Effector memory CD4-positive, alpha-beta T cell (primary cell): ENCODE results near the gene RNASE13.
"Not testable (repeated sequence)": the region's sequence is repeated elsewhere in the genome, so short reads cannot be mapped to it uniquely, and the experiment has no call there.

Experiments used
- DNase-seq, 3 donors: peaks; one replicate each; pipeline ENCODE4 v3.0.0-alpha.2; 2020
- H3K27ac ChIP-seq: 2 replicates; pipeline ENCODE4 v1.7.0; 2013; ENCODE audit warnings: mild to moderate bottlenecking, low read length, moderate library complexity; ENCODE audit not compliant: insufficient read depth, poor library complexity, severe bottlenecking
- H3K27me3 ChIP-seq: replicated peaks from 2 replicates; pipeline ENCODE4 v1.7.0; 2013; ENCODE audit warnings: mild to moderate bottlenecking, low read length; ENCODE audit not compliant: insufficient read depth, control insufficient read depth, poor library complexity, severe bottlenecking
- H3K36me3 ChIP-seq: 2 replicates; pipeline ENCODE4 v1.7.0; 2013; ENCODE audit warnings: mild to moderate bottlenecking, low read length, moderate library complexity; ENCODE audit not compliant: control insufficient read depth, insufficient read depth
- H3K4me1 ChIP-seq: 2 replicates; pipeline ENCODE4 v1.7.0; 2013; ENCODE audit warnings: low read length, mild to moderate bottlenecking; ENCODE audit not compliant: control insufficient read depth, insufficient read depth, poor library complexity, severe bottlenecking
- H3K4me3 ChIP-seq: 2 replicates; pipeline ENCODE4 v1.7.0; 2013; ENCODE audit warnings: low read length, low read depth, mild to moderate bottlenecking; ENCODE audit not compliant: insufficient read depth, poor library complexity, severe bottlenecking
- H3K9me3 ChIP-seq: 2 replicates; pipeline ENCODE4 v1.7.0; 2013; ENCODE audit warnings: mild to moderate bottlenecking, low read length, moderate library complexity; ENCODE audit not compliant: control insufficient read depth

RNASE13 gene

DNA sequence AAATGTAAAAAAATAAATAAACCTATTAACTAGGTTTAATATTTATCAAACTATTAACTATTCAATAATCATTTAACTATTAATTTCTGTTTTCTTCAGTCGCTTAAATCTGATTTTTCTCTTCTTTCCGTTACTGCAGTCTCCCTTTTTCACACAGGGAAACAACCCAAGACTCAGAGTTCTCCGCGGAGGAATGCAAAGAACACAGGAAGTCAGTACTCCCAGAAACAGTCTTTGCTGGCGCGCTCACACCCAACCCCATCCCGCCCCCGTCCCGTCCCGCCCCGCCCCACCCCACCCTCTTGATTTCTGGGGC is 45.2 kb downstream of the RNASE13 start:
- peak overlapping the region; percentile 92 for H3K4me3 ChIP-seq
- no peaks in the 10 kb centered on the region for H3K9me3 ChIP-seq
- no peak overlapping the region for H3K27ac ChIP-seq
- DNase-seq = no peak
- H3K27me3 ChIP-seq = no peaks in the 10 kb centered on the region
- H3K36me3 ChIP-seq = peaks cover 19% of the 10 kb centered on the region
- peaks cover 19% of the 10 kb centered on the region for H3K4me1 ChIP-seq

DNA sequence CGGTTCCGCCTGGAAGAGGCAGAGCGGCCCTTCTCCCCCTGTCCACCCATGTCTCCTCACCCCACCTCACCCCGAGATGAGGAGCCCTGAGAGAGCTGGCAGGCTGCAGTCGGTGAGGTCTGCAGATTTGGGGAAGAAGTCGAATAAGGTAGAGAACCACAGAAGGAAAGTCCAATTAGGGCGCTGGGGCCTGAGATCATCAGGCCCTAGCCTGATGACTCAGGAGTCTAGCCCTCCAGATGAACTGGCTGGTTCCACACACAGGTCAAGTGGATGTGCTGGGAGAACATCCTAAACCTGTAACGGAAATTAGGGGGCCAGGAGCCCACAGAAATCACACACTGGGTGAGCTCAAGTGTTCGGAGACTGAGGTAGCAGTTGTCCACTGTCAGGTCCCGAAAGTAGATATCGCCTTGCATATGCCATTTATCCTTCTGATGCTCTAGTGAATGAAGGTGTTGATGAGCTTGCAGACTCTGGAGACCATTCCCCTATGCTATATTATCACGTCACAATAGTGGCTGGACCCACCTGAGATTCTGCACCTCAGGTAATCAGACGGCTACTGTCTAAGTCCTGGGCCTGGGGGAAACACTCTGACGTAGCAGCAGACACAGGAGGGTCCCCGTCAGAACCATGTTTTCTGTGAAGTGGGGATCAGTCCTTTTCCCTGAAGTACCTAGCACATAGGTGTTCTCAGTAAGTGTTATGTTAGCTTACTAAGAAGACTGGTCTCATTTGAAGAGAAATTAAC is 45.7 kb downstream of the RNASE13 start:
- H3K4me3 ChIP-seq = no peak overlapping the region
- peaks cover 19% of the 10 kb centered on the region for H3K4me1 ChIP-seq
- H3K9me3 ChIP-seq = no peaks in the 10 kb centered on the region
- no peak for DNase-seq
- H3K36me3 ChIP-seq = peaks cover 13% of the 10 kb centered on the region
- H3K27ac ChIP-seq = no peak overlapping the region
- H3K27me3 ChIP-seq = no peaks in the 10 kb centered on the region

DNA sequence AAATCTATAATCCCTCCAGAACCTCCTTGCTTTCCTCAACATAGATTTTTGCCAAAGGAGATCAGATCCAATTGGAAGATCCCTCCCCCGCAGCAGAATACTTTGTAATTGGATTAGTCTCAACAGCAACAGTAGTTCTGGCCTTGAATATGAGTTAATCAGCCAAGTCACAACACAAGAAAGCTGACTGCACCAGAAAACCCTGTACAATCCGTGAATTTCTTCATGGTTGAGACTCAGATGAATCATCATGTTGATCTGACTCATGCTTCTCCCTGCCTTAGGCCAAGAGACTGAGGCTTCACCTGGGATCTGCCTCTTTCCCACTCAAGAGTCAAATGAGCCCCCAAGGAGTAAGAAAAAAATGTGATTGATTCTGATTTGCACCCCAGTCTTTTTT is 47.8 kb downstream of the RNASE13 start:
- Histone ChIP-seq H3K27ac (no peak overlapping the region), H3K4me1 (peaks cover 19% of the 10 kb centered on the region), H3K9me3 (no peaks in the 10 kb centered on the region), H3K36me3 (no peaks in the 10 kb centered on the region), H3K4me3 (no peak overlapping the region), H3K27me3 (no peaks in the 10 kb centered on the region)
- no peak for DNase-seq

DNA sequence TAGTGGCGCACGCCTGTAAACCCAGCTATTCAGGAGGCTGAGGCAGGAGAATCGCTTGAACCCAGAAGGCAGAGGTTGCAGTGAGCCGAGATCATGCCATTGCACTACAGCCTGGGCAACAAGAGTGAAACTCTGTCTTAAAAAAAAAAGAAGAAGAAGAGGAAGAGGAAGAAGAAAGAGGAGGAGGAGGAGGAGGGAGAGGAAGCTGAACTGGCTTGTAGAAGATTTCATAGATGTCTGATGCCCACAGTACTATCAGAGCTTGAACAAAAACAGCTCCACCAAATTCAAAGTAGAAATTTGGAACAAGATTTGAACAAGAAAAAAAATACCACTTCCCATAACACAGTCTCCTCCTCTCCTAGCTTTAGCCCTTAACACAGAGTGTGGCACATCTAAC is 49.0 kb downstream of the RNASE13 start:
- H3K27ac ChIP-seq, DNase-seq, H3K4me3 ChIP-seq, H3K27me3 ChIP-seq, H3K36me3 ChIP-seq, H3K9me3 ChIP-seq: not testable (repeated sequence)
- peaks cover 12% of the 10 kb centered on the region for H3K4me1 ChIP-seq
